ENCODE data around the gene VPS51. TPM values are rescaled to one million over a fixed set of nuclear protein-coding genes. Genes with fewer than 3 reads are reported as not detected.

VPS51 gene
- polyA plus RNA-seq, 1 experiment: 86.2 TPM

DNA sequence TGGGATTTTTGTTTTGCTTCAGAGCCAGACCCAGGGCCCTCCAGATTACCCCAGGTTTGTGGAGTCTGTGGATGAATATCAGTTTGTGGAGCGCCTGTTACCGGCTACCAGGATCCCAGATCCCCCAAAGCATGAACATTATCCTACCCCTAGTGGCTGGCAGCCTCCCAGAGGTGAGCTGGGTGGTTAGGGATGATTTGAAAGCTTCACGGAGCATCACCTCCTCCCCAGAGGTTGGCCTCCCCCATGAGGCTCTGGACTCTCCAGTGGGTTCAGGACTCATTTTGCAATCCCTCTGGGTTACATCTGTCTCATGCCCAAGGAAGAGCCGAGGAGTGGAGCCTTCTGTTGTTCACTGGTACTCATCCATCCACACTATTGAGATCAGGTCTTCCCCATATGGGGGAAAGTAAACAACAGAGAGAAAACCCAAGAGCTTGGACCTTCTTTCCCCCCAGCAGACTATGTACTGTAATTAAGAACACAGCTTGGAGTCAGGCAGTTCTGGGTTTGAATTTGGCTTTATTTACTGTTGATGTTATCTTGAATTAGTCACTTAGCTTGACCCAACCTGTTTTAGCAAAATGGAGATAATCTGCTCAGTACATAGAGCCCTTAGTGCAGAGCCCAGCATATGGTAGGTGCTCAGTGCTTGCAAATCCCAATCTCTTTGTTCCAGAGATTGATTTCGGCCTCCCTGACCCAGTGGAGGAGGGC lies 28.6 kb downstream of the VPS51 start:
- Histone ChIP-seq H3K27me3 (ENCODE audit: control insufficient read depth, insufficient read depth, low read length) (no peaks in the 10 kb centered on the region), H3K36me3 (ENCODE audit: control insufficient read depth, insufficient read depth, low read length) (peaks cover 34% of the 10 kb centered on the region), H3K4me3 (ENCODE audit: low read depth, low read length) (no peak overlapping the region)
- POLR2A ChIA-PET: no interaction called here
- CTCF ChIA-PET: interaction anchor here (1.0 to 1.6 kb wide), 3 partner anchors 10 to 14 kb away, joined by 3 to 9 read pairs (median 5); partner anchors contain the start of gene TM7SF2
- TF ChIP-seq CTCF (IDR thresholded peaks at IDR 0.05; ENCODE audit: insufficient read depth, low read depth, low read length): no peak
- DNase-seq (ENCODE audit: low read depth): no peak

DNA sequence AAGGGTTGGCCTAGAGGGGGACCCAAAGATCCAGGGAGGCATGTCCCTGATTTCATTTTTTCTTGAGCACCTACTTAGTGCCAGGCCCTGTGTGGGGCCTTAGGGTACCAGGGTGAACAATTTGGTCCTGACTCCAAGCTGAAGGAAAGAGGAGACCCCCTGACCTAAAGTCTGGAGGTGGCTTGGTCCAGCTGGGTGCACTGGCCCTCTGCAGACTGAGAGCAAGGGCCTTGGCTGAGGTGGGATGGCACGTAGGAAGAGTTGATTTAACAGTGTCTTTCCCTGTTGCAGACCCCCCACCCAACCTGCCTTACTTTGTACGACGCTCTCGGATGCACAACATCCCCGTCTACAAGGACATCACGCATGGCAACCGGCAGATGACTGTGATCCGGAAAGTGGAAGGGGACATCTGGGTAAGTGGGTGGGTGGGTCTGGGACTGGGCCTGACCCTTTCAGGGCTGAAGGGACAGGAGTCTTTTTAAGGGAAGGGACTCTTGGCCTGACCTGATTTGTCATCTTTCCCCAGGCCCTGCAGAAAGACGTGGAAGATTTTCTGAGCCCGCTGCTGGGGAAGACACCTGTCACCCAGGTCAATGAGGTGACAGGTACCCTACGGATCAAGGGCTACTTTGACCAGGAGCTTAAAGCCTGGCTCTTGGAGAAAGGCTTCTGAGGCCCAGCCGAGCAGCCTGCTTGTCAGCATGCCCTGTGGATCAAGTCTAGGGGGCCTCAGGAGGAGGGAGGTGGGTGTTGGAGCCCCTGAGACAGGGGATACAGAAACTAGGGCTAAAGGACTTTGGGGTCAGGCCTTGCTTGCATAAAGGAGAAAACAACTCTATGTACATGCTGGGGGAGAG lies 29.4 kb downstream of the VPS51 start:
- TF ChIP-seq CTCF (IDR thresholded peaks at IDR 0.05; ENCODE audit: insufficient read depth, low read depth, low read length): no peak
- Histone ChIP-seq H3K27me3 (ENCODE audit: control insufficient read depth, insufficient read depth, low read length) (no peaks in the 10 kb centered on the region), H3K36me3 (ENCODE audit: control insufficient read depth, insufficient read depth, low read length) (peaks cover 41% of the 10 kb centered on the region), H3K4me3 (ENCODE audit: low read depth, low read length) (no peak overlapping the region)
- DNase-seq (ENCODE audit: low read depth): no peak
- ChIA-PET CTCF (interaction anchor here (1.5 to 1.6 kb wide), 2 partner anchors 13 to 15 kb away, joined by 5 to 9 read pairs; partner anchors contain the start of gene TM7SF2), POLR2A (no interaction called here)

GRCh38 chr11:65126624-65127274 lies 30.7 kb downstream of the VPS51 start:
- no peak for TF ChIP-seq CTCF (IDR thresholded peaks at IDR 0.05; ENCODE audit: insufficient read depth, low read depth, low read length)
- CTCF ChIA-PET: interaction anchor here (0.6 to 0.8 kb wide), 2 partner anchors 9 to 14 kb away, joined by 3 read pairs; partner anchors contain the start of gene ZNHIT2
- H3K4me3 ChIP-seq (ENCODE audit: low read depth, low read length): no peak overlapping the region
- H3K27me3 ChIP-seq (ENCODE audit: control insufficient read depth, insufficient read depth, low read length): no peaks in the 10 kb centered on the region
- POLR2A ChIA-PET: interaction anchor here (0.7 kb wide), 1 partner anchor 27 kb away, joined by 3 read pairs; no protein-coding TSS in a partner anchor
- H3K36me3 ChIP-seq (ENCODE audit: control insufficient read depth, insufficient read depth, low read length): peaks cover 49% of the 10 kb centered on the region
- no peak for DNase-seq (ENCODE audit: low read depth)

GRCh38 chr11:65127473-65128181 lies 31.6 kb downstream of the VPS51 start:
- no peaks in the 10 kb centered on the region for H3K27me3 ChIP-seq (ENCODE audit: control insufficient read depth, insufficient read depth, low read length)
- no peak overlapping the region for H3K4me3 ChIP-seq (ENCODE audit: low read depth, low read length)
- POLR2A ChIA-PET: interaction anchor here (0.7 kb wide), 1 partner anchor 26 kb away, joined by 3 read pairs; no protein-coding TSS in a partner anchor
- H3K36me3 ChIP-seq (ENCODE audit: control insufficient read depth, insufficient read depth, low read length): peaks cover 56% of the 10 kb centered on the region
- no peak for TF ChIP-seq CTCF (IDR thresholded peaks at IDR 0.05; ENCODE audit: insufficient read depth, low read depth, low read length)
- no peak for DNase-seq (ENCODE audit: low read depth)
- CTCF ChIA-PET: interaction anchor here (0.6 to 0.9 kb wide), 2 partner anchors 10 to 15 kb away, joined by 3 to 4 read pairs (median 3); partner anchors contain the start of gene ZNHIT2
